ENCODE data around the gene LITAF.
"Not testable (repeated sequence)": the region's sequence is repeated elsewhere in the genome, so short reads cannot be mapped to it uniquely, and the experiment has no call there.

The LITAF gene

DNA sequence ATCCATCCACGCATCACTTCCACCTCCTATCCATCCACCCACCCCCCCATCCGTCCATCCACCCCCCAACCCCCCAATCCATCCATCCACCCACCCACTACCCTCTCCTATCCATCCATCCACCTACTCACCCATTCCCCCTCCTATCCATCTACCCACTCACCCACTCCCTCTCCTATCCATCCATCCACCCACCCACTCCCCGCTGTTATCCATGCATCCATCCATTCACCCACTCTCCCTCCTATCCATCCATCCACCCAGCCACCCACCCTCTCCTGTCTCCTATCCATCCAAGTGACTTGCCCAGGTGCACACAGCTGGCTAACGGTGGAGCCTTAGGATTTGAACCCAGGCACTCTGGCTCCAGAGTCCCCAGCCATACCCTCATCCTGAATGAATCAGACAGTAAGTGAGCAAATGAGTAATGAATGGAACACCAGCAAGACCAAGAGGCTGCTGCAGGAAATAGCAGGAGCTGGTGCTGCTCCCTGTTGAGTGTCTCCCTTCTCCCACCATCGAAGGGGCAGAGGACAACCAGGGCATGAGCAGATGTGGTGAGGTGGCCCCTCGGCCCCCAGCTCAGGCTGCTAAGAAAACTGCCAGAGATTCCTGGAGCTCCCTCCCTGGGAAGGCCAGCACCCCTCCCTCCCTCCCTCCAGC is 62.5 kb downstream of the LITAF start:
- DNase-seq (ENCODE audit: insufficient read length, low spot score) (no peak), FAIRE-seq (no peak)

DNA sequence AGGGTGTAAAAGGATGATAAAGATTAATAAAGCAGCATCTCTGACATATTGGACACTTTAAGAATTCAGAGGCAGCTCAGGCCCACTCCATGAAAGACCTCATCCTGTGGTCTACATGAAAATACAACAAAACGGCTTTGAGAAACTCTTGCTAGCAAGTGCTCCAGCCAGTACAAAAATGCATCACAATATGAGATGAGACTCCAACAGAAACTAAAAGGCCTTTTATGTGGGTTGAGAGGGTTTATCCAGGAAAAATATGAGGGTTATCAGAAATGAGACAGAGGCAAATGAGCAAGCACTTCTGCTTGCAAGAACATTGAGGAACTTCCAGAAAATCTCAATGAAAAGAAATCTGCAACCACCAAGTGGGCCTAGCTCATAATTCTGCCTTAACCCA is 65.7 kb downstream of the LITAF start:
- DNase-seq (ENCODE audit: insufficient read length, low spot score) = no peak
- no peak for FAIRE-seq

DNA sequence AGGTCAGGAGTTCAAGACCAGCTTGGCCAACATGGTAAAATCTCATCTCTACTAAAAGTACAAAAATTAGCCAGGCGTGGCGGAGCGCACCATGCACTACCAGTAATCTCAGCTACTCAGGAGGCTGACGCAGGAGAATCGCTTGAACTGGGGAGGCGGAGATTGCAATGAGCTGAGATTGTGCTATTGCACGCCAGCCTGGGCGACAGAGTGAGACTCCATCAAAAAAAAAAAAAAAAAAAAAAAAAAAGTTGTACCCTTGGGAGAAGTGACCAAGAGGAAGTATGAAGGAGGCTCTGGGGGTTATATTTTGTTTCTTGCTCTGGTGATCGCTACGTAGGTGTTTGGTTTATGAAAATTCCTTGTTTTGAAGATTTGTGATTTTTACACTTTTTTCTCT is 66.3 kb downstream of the LITAF start:
- no peak for DNase-seq (ENCODE audit: insufficient read length, low spot score)
- FAIRE-seq = no peak

DNA sequence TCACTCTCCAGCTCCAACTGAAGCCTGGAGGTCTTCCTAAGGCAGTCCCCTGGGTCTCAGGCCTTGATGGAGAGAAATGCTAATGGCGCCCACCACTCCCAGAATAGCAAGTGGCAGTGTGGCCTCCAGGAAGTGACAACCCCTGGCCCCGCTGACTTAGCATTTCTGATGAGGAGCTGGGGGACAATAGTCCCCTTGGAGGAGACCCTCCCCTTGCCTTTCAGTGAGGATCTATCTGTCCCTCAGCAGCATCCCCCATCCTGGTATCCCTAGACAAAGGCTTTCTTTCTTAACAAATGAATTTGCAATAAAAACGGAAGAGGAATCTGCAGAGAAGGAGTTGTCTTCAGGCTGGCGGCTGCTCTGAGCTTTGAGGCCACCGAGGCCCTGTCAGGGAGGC is 68.8 kb downstream of the LITAF start:
- FAIRE-seq = no peak
- no peak for DNase-seq (ENCODE audit: insufficient read length, low spot score)

DNA sequence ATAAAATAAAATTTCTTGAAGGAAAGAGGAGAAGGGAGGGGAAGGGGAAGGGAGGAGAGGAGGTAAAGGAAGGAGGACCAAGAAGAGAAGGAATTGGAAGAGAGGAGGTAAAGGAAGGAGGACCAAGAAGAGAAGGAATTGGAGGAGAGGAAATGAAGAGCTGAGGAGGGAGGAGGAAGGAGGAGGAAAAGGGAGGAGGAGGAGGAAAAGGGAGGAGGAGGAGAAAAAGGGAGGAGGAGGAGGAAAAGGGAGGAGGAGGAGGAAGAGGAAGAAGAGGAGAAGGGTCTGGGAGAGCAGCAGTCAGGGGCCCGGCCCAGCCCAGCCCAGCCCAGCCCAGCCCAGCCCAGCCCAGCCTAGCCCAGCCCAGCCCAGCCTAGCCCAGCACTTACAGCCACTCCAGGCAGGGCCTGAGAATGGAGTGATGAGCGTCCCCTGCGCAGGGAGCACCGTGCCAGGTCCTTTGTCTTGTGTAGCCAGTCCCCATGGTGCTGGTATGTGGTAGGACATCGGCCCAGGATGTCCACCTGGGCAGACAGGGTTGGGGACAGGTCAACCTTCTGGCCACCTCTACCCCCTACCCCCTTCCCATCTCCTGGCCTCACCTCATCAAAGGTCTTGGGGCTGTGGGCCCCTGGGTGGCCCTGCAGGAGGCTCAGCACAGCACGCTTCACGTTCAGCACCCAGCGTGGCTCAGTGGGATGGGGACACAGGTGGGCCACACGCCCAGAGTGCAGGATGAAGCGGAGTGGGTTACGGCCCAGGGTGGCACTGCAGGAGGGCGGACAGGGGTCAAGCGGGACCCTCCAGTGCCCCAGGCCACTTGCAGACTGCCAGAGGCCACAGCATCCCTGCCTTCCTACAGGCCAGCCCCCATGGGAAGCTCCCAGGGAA is 70.9 kb downstream of the LITAF start:
- FAIRE-seq = no peak
- no peak for DNase-seq (ENCODE audit: insufficient read length, low spot score)

DNA sequence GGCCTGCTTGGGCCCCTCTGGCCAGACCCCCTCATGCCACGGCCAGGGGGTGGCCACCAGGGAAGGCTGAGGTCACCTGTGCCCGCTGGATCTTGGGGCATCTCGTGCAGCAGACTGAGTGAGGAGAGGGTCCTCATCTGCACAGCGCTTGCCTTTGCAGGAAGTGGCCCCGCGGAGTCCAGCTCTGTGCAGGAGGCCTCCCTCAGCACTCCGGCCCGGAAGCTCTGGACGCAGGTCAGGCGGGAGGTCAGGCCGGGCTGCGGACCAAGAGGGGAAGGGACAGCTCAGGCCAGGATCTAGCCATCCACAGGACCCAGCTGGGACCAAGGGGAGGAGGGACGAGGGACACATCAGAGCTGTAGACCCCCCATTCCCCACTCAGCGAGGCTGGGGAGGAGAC is 72.4 kb downstream of the LITAF start:
- FAIRE-seq = no peak
- DNase-seq (ENCODE audit: insufficient read length, low spot score) = no peak

DNA sequence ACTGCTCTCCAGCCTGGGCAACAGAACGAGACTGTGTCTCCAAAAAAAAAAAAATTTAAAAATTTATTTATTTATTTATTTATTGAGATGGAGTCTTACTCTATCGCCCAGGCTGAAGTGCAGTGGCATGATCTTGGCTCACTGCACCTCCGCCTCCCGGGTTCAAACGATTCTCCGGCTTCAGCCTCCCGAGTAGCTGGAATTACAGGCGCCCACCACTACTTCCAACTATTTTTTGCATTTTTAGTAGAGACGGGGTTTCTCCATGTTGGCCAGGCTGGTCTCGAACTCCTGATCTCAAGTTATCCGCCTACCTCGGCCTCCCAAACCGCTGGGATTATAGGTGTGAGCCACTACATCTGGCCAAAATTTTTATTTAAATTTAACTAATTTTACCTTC is 73.4 kb downstream of the LITAF start:
- not testable (repeated sequence) for FAIRE-seq; DNase-seq (ENCODE audit: insufficient read length, low spot score)

DNA sequence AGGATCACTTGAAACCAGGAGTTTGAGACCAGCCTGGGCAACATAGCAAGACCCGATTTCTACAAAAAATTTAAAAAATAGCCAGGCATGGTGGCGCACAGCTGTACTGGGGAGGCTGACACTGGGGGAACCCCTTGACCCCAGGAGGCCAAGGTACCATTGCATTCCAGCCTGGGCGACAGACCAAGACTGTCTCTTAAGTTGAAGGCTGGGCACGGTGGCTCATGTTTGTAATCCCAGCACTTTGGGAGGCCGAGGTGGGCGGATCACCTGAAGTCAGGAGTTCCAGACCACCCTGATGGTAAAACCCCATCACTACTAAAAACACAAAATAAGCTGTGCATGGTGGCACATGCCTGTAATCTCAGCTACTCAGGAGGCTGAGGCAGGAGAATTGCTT is 74.9 kb downstream of the LITAF start:
- DNase-seq (ENCODE audit: insufficient read length, low spot score) (no peak), FAIRE-seq (no peak)

DNA sequence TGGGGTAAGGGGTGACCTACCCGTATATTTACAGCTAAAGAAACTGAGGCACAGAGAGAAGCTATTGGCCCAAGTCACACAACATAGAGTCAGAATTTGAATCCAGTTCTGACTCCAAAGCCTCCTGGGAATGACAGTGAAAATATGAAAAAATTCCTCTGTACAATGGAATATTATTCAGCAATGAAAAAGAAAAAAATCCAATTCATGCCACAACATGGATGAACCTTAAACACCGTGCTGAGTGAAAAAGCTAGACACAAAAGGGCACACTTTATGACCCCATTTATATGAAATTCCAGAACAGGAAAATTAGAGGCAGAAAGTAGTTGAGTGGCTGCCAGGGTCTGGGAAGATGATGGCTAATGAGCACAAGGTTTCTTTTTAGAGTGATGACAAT is 75.4 kb downstream of the LITAF start:
- no peak for FAIRE-seq
- DNase-seq (ENCODE audit: insufficient read length, low spot score) = no peak

DNA sequence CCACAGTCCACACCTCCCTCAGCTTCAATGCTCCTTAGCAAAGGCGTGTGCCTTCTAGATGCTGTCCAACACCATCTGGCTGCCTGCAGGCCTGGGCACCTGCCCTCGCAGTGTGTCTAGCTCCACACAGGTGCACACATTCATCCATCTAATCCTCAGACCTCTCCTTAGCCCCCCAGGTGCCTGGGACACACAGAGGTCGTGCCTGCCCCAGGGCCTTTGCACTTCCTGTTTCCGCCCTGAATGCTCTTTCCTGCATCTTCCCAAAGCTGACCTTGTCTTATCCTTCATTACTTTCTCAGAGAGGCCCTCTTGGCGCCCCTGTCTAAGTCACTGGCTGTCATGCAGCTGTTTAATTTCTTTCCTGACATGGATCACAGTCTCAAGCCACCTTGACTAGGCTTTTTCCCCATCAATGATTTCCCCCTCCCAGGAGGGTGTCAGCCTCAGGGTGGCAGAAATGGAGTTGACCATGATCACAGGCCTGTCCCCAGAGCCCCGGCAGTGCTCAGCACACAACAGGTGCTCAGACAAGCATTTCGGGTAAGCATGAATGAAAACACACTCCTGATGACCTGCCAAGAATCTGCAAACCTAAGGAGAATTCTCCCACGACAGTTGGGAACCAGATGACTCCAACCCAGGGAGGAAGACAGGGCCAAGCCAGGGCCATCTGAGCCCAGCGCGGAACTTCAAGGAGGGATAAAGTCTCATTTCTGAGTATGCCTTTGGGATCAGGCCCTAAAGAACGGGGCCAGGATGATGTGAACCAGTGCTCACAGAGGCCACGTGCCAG is 76.3 kb downstream of the LITAF start:
- DNase-seq (ENCODE audit: insufficient read length, low spot score) = no peak
- FAIRE-seq = no peak

DNA sequence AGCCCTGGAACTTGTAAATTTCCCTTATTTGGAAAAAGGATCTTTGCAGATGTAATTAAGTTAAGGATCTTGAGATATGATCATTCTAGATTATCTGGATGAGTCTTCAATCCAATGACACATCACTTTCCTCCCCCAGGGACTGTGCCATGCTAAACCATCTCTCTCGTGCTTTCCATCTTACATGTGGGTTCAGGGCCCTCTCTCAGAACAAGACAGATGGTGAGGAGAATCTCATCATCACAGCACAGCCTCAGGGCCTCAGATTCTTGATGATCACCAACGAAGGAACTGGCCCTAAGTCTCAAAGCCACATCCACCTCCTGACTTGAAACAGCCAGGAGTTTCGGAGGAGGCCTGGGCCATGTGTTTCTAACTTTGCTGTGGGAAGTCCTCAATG is 78.7 kb downstream of the LITAF start:
- FAIRE-seq = no peak

DNA sequence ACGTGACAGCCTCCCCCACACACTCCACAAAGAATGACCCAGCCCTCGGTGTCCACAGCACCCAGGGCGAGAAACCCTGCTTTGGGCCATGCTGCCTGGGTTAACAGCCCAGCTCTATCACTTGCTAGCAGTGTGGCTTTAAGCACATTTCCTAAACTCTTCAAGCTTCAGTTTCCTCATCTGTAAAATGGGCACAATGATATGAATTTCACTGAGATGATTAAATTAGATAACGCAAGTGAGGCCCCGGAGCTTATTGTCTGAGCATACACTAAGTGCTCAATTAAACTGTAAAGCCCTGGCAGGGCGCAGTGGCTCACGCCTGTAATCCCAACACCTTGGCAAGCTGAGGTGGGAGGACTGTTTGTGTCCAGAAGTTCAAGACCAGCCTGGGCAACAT is 79.4 kb downstream of the LITAF start:
- no peak for DNase-seq (ENCODE audit: insufficient read length, low spot score)
- no peak for FAIRE-seq

More for the DNA sequence above, 78.7 kb downstream of the LITAF start:
- DNase-seq (ENCODE audit: insufficient read length, low spot score) = no peak

DNA sequence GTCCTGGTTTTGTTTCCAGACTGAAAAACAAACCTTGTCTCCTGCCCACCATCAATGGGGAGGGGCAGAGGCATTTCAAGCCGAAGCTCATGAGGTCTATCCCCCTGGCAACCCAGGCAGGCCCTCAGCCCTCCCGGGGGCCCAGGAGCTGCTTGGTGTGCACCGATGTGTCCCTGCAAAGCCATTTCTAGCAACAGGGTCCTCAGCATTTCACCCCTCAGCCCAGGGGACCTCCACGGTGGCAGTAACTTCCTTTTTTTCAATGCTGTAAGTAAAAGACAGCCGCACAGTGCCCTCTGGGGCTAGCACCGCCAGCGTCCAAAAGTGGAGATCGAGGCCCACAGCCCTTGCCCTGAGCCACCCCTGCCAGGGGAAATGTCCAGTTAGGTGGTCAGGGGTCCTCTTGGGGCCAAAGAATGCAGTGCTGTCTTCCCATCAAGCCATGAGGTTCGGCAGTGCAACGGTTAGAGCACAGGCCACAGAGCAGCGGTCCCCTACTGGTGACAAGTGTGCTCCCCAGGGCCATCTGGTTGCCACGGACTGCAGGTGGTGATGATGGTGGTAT is 79.9 kb downstream of the LITAF start:
- no peak for FAIRE-seq

DNA sequence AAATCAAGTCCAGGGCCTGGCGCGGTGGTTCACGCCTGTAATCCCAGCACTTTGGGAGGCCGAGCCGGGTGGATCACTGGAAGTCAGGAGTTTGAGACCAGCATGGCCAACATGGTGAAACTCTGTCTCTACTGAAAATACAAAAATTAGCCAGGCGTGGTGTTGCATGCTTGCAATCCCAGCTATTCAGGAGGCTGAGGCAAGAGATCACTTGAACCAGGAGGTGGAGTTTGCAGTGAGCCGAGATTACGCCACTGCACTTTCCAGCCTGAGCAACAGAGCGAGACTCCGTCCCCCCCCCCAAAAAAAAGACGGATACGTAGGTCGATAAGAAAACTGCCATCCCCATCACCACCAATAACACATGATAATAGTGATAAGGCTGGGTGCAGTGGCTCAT is 82.5 kb downstream of the LITAF start:
- FAIRE-seq = not testable (repeated sequence)

More for the DNA sequence above, 79.9 kb downstream of the LITAF start:
- no peak for DNase-seq (ENCODE audit: insufficient read length, low spot score)

DNA sequence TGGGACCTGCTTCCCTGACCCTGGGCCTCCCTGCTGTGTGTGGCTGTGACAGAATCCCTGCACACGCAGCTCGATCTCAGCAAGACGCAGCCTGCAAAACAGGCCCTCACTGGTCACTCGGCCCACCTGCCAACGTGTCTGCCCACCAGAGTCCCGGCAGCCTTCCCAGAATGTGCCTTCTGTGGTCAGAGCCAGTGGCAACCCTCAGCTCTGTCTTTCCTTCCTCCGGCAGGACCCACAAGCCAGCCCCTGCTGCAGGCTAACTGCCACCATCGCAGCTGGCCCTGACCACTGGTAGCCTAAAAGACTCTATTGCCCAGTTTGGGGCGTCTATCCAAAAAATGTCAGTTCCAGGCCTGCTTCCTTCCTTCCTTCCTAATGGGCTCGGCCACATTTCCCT is 83.2 kb downstream of the LITAF start:
- no peak for FAIRE-seq
- no peak for DNase-seq (ENCODE audit: insufficient read length, low spot score)

More for the DNA sequence above, 82.5 kb downstream of the LITAF start:
- not testable (repeated sequence) for DNase-seq (ENCODE audit: insufficient read length, low spot score)

DNA sequence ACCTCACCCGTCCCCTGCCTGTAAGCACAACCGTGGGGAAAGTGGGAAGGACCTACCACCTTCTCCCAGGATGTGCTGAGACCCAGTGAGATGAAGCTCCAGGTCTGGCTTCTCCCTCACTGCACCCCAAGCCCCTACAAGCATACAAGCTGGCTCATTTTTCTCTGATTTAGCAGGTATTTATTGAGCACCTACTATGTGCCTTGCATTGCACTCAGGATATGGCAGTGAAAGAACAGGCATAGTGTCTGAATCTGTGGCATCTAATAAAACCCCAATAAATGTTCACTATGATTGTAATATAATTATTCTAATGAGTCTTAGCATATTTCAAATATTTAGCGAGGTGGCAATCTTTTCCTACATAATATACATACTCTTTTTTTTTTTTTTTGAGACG is 84.5 kb downstream of the LITAF start:
- DNase-seq (ENCODE audit: insufficient read length, low spot score) (no peak), FAIRE-seq (no peak)

DNA sequence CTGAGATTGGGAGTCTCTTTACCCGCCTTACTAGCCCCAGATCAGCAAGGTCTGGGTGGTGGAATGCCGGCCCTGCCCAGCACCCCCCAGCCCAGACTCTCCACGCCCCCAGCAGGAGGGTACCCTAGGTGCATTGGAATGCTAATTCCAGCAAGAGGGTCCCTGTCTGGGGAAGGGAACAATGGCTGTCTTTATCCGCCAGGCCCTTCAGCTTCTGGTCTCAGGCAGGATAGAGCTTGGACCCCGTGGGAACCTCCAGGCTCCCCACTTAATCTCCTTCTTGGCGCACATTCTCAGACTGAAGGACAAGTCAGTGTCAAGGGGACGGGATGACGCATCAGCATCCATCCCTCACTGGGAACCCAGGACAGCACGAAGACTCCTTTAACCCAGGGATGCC is 85.1 kb downstream of the LITAF start:
- FAIRE-seq = no peak
- no peak for DNase-seq (ENCODE audit: insufficient read length, low spot score)

DNA sequence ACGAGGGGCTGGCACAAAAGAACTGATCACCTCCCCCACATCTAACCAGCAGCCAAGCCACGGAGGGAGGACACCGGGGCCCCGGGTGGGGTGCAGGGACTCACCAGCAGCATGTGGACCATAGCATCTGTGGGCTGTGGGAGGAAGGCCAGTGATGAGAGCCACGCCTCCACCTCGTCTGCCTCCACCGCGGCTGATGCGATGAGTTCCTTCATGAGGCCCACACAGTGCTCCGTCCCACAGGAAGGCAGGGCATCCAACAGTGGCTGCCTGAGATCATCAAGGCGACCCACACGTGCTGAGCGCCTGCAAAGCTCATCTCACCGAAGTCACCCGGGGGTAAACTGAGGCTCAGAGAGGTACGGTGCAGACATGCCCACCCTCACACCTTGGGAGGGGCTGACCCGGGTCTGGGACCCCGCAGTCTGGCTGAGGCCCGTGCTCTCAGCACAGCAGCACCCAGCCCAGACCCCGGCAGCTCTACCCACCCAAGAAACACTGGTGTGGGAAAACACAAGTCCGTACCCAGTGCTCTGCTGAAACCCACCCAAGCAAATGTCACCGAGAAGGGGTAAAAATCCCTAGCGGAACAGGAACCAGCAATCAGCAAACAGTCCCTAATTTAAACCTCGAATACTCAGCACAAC is 85.9 kb downstream of the LITAF start:
- DNase-seq (ENCODE audit: insufficient read length, low spot score) (no peak), FAIRE-seq (no peak)

DNA sequence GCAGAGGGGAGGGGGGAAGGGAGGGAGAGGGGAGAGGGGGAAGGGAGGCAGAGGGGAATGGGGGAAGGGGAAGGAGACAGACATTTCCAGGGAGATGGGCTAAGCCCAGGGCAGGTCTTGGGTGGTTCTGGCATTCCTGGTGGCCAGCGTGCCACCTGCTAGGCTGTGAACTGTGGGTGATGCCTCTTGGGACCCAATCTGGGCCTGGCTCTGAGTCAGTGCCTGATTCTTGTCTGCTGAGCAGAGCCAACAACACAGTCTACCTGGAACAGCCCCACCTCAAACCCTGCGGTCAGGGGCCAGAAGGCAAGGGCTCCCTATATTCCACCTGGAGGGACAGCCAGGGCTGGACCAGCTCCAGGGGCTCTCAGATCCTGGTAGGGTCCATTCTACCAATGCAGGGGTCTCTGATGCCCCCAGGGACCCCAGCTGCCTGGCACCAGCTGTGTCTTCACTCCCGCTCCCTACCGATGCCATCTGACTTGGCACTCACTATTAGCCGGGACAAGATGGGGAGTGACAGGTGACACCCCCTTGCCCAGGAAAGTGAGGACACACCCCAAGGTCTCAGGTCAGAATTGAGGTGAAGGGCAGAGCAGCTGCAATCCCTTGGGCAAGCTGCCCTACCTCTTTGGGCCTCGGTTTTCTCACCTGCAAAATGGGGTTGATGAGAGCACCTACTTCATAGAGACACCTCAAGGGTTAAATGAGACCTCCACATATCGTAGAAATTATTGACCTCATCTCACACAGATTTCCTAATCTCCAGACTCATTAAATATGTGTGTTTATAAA is 87.2 kb downstream of the LITAF start:
- no peak for DNase-seq (ENCODE audit: insufficient read length, low spot score)
- FAIRE-seq = no peak

DNA sequence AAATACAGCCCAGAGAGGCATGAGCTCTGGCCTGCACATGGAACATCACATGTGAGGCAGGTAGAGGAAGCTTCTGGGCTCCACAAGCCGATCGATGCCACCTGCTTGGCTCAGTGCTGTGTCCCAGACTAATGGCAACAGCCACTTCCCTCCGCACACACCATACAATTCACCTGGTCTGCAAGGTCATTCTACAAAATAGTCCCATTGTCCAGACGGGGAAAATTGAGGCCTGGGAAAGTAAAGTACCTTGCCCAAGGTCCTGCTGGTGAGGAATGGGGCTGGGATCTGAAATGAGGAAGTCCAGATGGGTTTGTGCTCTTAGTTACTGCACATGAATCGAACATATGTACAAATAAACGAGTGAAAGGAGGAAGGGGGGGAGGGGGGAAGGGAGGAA is 88.0 kb downstream of the LITAF start:
- no peak for DNase-seq (ENCODE audit: insufficient read length, low spot score)
- FAIRE-seq = no peak

All from GM19239 (cell line).